Non-pigmented ciliary epithelial cell (primary cell): ENCODE data around the gene GDPD5.

Experiments
- DNase-seq: peaks from one replicate; pipeline ENCODE4 v3.0.0-alpha.2; 2010; ENCODE audit warnings: low read depth

Gene GDPD5

DNA sequence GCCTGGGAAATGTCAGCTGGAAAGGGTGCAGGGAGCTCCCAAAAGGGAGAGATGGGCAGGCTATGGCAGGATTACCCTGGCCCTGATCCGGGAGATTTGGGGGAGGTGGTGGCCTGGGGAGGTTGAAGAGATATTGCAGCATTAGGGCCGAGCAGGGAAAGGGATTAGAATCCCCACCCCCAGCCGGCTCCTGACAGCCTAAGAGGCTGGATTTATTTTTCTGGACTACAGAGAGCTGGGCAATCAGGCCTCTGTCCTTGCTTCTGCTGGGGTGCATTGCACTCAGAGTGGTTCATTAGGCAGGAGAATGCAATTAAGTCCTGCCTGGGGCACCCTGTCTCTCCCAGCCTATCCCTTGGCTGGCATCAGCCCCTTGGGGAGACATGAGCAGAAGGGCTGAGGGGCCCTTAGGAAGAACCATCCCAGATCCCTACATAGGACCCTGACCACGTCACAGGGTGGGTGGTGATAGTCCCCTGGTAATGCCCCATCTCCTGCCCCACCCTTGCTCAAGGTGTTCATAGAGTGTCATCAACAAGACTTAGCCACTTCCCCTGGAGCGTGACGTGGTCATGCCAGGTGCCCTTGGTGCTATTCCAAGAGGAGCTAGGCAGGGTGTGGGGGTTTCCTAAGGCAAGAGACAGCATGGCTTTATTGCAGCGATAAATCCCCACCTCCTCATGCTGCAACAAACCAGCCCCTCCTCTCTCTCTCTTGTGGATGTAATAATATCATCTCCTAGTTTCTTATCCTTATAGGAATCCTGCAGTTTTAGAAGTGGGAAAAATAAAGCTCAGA lies 54.4 kb downstream of the GDPD5 start:
- DNase-seq: no peak

DNA sequence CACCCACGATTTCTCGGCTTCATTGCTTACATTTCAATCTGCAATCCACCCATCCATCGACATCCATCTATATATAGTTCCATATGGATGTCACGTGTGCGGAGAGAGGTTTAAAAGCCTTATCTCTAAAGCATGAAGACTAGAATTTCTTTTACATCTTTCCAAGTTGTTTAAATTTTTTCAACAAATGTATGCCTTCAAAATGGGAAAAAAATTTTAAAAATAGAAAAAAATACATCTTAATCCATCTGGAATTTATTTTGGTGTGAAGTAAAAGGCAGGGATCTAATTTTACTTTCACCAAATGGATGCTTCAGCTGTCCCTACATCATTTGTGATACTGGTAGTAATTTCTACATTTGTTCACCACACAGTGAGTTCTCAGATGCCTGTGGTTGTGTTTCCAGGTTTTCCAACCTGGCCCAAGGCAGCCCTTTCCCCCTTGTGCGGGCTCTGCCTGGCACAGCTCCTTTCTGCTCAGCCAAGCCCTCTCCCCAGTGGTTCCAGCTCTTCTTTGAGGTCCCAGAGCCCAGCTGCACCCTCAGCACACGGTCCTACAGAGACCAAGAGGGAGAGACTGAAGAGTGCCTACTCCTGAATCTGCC lies 55.2 kb downstream of the GDPD5 start:
- DNase-seq: no peak

DNA sequence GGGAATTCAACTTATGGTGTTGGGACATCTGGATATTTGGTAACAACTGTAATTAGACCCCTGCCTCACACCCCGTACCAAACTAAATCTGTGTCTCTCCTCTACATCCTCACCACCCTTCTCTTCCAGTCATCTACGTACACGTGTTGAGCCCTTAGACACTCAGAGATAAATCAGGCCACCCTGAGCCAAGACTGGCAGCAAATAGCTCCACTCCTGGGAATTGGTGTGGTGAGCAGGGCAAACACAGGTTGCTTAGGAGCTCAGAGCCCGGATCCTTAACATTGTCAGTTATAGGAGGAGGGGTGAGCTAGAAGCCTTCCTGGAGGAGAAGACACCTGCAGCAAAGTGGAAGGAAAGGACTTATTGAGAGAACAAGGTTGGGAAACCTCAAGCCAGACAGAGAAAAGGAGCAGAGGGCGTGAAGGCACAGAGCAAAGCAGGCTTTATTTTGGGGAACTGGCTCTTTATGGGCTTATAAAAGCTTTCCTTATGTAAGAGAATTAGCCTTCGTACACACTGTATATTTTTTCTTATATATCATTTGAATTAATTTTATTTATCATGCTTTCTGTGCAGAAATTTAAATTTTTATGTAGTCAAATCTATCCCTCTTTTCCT lies 55.8 kb downstream of the GDPD5 start:
- DNase-seq: no peak

- DNase-seq: no peak
Measured at GRCh38 chr11:75468534-75469340, 57.0 kb downstream of the GDPD5 start.

GRCh38 chr11:75467881-75468280 lies 57.9 kb downstream of the GDPD5 start:
- DNase-seq: no peak

- DNase-seq: no peak
Measured at GRCh38 chr11:75467311-75467710, 58.4 kb downstream of the GDPD5 start.

DNA sequence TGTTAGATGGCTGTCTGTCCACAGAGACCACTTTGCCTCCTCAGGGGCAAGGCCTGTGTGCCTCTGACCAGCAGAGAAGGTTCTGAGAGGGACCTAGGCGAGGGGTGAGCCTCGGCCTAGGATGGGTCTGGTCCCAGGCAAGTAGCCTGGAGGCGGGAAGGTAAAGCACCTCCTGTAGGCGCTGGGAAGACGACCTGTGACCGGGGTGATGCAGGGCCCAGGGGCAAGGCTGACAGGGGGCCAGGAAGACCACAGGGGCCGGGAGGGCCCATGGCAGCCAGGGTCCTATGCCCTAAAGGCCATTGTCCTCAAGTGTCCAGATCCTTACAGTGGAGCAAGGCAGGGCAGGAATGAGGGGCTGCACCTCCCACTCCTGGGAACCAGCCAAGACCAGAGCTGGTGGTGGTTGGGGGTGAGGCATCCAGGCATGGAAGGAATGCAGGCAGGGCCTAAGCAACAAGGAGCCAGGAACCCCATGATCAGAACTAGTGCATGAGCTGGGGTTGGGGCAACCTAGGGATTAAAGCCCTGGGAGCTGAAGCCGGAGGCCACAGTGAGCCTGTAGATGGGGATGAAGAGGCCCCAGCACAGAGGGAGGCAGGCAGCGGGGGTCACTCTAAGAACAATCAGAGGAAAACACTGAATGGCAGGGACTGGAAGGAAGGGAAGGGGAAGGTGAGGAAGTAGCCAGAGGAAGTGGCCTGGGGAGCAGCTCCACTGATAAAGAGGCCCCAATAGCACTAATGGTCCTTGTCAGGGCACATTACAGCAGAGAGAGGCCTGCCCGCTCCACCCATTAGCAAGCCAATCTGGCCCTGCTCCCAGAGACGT lies 59.8 kb downstream of the GDPD5 start:
- DNase-seq: no peak

GRCh38 chr11:75463106-75463774 lies 62.5 kb downstream of the GDPD5 start:
- DNase-seq: no peak

- no peak for DNase-seq
Measured at GRCh38 chr11:75462117-75462653, 63.6 kb downstream of the GDPD5 start.

DNA sequence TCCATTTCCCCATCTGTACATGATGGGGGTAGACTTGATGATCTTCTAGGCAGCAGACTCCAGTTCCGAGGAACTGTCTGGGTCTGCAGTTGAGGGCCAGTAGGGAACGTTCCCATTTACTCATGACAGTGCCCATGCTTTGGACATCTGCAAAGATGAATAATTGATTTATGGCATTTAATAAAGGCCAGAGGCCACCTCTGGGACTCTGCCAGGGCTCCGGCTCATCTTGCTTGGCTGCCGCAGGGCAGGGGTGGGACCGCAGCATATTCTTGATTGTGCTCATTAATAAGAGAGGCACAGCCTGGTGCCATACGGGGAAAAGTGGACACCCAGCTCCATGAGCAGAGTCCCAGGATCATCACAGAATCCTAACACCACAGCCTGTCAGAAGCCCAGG lies 64.6 kb downstream of the GDPD5 start:
- DNase-seq: no peak

- no peak for DNase-seq
Measured at GRCh38 chr11:75456596-75457183, 69.1 kb downstream of the GDPD5 start.

DNA sequence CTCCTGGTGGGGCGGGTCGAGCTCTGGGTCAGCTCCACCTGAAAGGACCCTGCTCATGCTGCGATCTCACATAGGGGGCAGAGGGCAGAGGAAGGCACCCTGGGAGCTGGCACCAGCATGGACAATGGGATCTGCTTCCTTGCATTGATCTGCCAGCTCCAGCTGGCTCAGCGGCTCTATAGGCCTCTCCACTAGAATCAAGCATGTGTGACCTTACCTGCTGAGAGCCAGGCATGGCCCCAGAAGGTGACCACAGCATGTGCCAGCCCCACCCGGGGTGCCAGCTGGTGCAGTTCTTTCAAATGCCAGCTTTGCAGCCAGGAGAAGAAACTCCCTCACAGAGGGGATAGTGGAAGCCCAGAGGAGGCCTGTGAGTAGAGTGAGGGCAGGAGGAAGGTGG lies 70.8 kb downstream of the GDPD5 start:
- no peak for DNase-seq

- no peak for DNase-seq
Measured at GRCh38 chr11:75453916-75454655, 71.7 kb downstream of the GDPD5 start.

DNA sequence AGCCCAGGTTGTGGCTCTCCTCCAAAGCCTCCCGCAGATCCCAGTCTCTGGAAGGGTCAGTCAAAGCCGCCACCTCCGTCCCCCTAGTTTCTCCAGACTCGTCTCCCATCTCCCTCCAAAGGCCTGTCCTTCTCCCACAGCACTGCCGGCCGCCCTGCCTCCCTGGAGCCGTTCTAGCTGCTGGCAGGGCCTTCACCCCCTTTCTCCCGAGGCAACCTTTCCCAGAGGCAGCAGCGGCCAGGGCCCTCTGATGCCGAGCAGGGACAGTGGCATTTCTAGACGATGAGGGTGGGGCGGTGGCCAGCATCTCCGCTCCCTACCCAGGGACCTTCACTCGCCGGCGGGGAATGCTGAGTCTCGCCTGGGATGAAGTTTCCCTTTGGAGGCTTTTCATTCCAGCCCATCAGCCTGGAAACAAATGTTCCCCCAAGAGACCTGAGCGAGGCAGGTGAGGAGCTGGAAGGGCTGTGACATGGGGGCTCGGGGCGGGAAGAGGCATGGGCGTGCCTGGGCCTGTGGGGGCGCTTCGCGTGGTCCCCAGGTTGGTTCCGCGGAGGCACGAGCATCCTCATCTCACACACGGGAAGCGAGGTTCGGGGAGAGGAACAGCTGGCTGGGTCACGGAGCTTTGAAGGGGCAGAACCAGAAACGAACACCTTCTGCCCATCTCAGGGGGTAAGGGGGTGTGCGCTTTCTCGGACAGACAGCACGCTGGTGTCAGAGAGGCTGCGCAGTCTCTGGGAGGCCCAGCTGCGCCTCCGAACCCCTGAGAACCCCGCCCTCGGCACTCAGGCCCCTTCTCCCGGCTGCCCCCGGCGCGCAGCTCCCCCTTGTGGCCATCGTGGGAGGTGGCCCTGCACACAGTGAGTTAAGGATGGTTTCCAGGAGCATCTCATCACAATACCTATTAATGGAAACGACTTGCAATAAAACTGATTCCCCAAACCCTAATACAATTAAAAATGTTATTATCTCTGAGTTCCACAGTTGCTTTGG lies 74.6 kb downstream of the GDPD5 start:
- DNase-seq: no peak

DNA sequence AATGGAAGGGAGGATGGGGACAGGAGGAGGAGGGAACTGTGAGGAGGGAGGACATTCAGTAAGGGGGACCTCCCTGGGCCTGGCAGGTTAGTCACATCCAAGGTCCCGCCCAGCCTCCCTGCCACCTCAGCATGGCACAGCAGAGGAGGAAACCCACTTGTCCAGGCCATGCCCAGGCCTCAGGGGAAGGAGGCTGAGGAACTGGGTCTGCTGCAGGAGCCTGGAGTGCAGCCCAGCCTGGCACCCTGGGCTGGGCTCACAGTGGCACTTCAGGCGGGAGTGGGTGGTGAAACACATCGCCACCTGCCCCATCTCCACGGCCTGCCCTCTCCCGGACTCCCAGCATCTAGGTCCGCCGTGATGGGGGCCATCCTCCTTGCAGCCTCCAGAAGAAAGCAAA lies 75.5 kb downstream of the GDPD5 start:
- no peak for DNase-seq

- DNase-seq: no peak
Measured at GRCh38 chr11:75449776-75450175, 76.0 kb downstream of the GDPD5 start.

DNA sequence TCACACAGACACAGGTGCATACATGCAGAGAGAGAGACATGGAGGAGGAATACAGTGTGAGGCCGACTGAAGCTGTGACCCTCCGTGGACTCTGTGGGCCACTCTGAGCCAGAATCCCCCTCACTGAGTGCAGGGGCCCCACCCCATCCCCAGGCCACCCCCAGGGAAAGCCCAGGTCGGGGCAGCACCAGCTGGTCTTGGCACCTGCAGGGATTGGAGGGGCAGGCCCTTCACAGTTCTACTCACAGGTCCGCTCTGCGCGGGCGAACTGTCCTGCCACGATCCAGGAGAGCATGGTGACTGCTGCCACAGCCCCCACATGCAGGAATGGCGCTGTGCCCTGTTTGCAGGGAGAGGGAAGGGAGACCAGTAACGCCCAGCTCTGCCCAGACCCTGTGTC lies 76.5 kb downstream of the GDPD5 start:
- DNase-seq: no peak

DNA sequence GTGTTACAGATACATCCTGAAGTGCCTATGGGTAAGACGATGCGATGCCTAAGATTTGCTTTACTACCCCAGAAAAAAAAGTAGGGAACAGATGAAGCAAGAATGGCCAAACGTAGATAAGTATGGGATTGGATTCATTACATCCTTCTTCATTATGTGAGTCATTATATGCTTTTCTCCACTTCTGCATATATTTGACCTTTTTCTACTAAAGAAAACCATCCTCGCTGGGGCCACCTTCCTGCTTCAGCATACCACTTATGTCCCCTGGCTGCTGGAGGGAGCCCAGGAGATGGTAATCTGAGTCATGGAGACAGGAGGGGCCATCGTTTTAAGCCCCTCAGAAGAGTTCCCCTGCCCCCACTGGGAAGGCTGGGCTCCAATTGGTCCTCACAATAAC lies 78.3 kb downstream of the GDPD5 start:
- DNase-seq: no peak
